LHCN-M2 (cell line): ENCODE data around the gene NKIRAS1. TPM values are rescaled to one million over a fixed set of nuclear protein-coding genes. Genes with fewer than 3 reads are reported as not detected.
"Not testable (repeated sequence)": the region's sequence is repeated elsewhere in the genome, so short reads cannot be mapped to it uniquely, and the experiment has no call there.

Experiments
- DNase-seq: peaks from one replicate; pipeline ENCODE4 v3.0.0-alpha.2; 2012; ENCODE audit warnings: low read depth
- total RNA-seq: library from RNA; depleted of rRNA; stranded (reverse); fragments of >200 nt; gene quantifications from 2 replicates; pipeline ENCODE4 v1.2.3, GENCODE V29; 2014

NKIRAS1 gene
- total RNA-seq, 1 experiment from 2014 or later, result 19.3 TPM

GRCh38 chr3:23904545-23904944 is 12.2 kb downstream of the NKIRAS1 start:
- no peak for DNase-seq

- peak; percentile 14 for DNase-seq
These were observed 16.0 kb downstream of the NKIRAS1 start for GRCh38 chr3:23900744-23901143.

- DNase-seq, result no peak
These were observed 21.6 kb downstream of the NKIRAS1 start for GRCh38 chr3:23895181-23895580.

GRCh38 chr3:23894254-23895061 is 22.3 kb downstream of the NKIRAS1 start:
- DNase-seq, result no peak

GRCh38 chr3:23889950-23890349 is 26.8 kb downstream of the NKIRAS1 start:
- no peak for DNase-seq

- no peak for DNase-seq
These were observed 27.4 kb downstream of the NKIRAS1 start for GRCh38 chr3:23889386-23889785.

GRCh38 chr3:23888617-23889228 is 28.1 kb downstream of the NKIRAS1 start:
- DNase-seq, result peak; percentile 36

- no peak for DNase-seq
These were observed 30.5 kb downstream of the NKIRAS1 start for GRCh38 chr3:23886311-23886710.

- DNase-seq, result no peak
These were observed 31.6 kb downstream of the NKIRAS1 start for GRCh38 chr3:23885210-23885609.

- peak; percentile 5 for DNase-seq
These were observed 32.3 kb downstream of the NKIRAS1 start for GRCh38 chr3:23884481-23884880.

GRCh38 chr3:23882487-23882918 is 34.3 kb downstream of the NKIRAS1 start:
- no peak for DNase-seq

GRCh38 chr3:23881993-23882392 is 34.8 kb downstream of the NKIRAS1 start:
- DNase-seq, result not testable (repeated sequence)

GRCh38 chr3:23880703-23881339 is 36.0 kb downstream of the NKIRAS1 start:
- no peak for DNase-seq

GRCh38 chr3:23879485-23879884 is 37.3 kb downstream of the NKIRAS1 start:
- no peak for DNase-seq

- peak; percentile 85 for DNase-seq
These were observed 39.3 kb downstream of the NKIRAS1 start for GRCh38 chr3:23877329-23877980.

- DNase-seq, result no peak
These were observed 39.9 kb downstream of the NKIRAS1 start for GRCh38 chr3:23876923-23877322.

GRCh38 chr3:23875113-23875725 is 41.6 kb downstream of the NKIRAS1 start:
- DNase-seq, result no peak

GRCh38 chr3:23874359-23875112 is 42.3 kb downstream of the NKIRAS1 start:
- peak; percentile 23 for DNase-seq

- DNase-seq, result no peak
These were observed 42.8 kb downstream of the NKIRAS1 start for GRCh38 chr3:23873941-23874340.

GRCh38 chr3:23872330-23872729 is 44.5 kb downstream of the NKIRAS1 start:
- no peak for DNase-seq

GRCh38 chr3:23871361-23871760 is 45.4 kb downstream of the NKIRAS1 start:
- DNase-seq, result not testable (repeated sequence)
